Right lobe of liver (tissue), 4 donors: ENCODE data around the gene CSH1.

Source experiments
- POLR2A ChIP-seq: fragments of 450-650 bp; IDR thresholded peaks from one replicate; pipeline ENCODE4 v1.6.1; 2017; ENCODE audit warnings: antibody characterized with exemption, mild to moderate bottlenecking
- TF ChIP-seq, protein P1 (sequence below), 4 donors: fragments of 200-600 bp in 3 of 4; fragments of 450-650 bp in 1 of 4; IDR thresholded peaks; one replicate each; pipeline versions ENCODE4 v1.5.1 to v1.8.0; 2016 to 2022; ENCODE audit warnings: antibody characterized with exemption in 4 of 4, mild to moderate bottlenecking in 2 of 4
- donor health status: DM: no; HTN: no; CAD: no.
- donor health status: DM: no; HTN: no; CAD: no.
- donor health status: DM: no; HTN: yes; CAD: no.

DNA sequence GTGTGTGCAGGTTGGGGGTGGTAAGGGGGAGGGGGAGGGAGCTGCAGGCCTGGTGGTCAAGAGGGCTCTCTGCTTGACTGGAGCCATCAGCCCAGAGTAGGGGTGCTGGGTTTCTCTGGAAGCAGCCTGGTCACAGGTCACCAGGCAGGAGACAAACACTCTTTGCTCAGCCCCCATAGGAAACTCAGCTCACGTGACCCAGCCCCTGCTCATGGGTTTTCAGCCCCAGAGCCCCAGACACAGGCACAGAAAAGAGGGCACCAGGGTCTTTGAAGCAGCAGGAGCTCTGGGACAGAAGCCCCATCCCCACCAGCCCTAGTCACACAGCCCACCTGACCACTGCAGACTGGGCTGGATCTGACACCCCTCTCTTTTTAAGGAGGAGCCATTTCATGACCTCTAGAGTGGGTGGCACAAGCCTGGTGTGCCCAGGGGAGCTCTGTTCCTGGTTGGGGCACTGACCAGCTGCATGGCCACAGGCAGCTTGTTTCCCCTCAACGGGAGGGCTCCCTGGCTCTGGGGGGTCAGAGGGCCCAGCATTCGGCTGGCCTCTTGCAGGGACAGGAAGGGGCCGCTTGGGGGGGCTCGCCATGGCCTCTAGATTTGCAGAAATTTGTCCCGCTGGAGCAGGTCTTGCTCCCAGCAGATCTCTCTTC is 49.5 kb upstream of the CSH1 start:
- TF ChIP-seq, protein P1, sequence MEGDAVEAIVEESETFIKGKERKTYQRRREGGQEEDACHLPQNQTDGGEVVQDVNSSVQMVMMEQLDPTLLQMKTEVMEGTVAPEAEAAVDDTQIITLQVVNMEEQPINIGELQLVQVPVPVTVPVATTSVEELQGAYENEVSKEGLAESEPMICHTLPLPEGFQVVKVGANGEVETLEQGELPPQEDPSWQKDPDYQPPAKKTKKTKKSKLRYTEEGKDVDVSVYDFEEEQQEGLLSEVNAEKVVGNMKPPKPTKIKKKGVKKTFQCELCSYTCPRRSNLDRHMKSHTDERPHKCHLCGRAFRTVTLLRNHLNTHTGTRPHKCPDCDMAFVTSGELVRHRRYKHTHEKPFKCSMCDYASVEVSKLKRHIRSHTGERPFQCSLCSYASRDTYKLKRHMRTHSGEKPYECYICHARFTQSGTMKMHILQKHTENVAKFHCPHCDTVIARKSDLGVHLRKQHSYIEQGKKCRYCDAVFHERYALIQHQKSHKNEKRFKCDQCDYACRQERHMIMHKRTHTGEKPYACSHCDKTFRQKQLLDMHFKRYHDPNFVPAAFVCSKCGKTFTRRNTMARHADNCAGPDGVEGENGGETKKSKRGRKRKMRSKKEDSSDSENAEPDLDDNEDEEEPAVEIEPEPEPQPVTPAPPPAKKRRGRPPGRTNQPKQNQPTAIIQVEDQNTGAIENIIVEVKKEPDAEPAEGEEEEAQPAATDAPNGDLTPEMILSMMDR (IDR thresholded peaks at IDR 0.05): no peak
- no peak for TF ChIP-seq POLR2A
